HepG2 (cell line): ENCODE data around the gene SEC14L5. TPM values are rescaled to one million over a fixed set of nuclear protein-coding genes. Genes with fewer than 3 reads are reported as not detected.

Source experiments
- BRCA1 ChIP-seq: sonication (generic); formaldehyde crosslinking; IDR thresholded peaks from 2 replicates; pipeline ENCODE4 v1.4.0; 2020; ENCODE audit warnings: missing genetic modification reagents
- ELF4 ChIP-seq: sonication (generic); formaldehyde crosslinking; IDR thresholded peaks from 2 replicates; pipeline ENCODE4 v1.5.0; 2020; ENCODE audit warnings: missing genetic modification reagents, mild to moderate bottlenecking, moderate library complexity, borderline replicate concordance
- GATAD1 ChIP-seq: IDR thresholded peaks from 2 replicates; pipeline ENCODE4 v1.6.1; 2016; ENCODE audit warnings: missing genetic modification reagents, missing compliant biosample characterization
- HNF4G ChIP-seq, 2 experiments: sonication (generic) in 1 of 2; formaldehyde crosslinking in 1 of 2; IDR thresholded peaks; 2 replicates each; pipeline versions ENCODE4 v1.4.0 to v1.6.1; 2011 to 2020; ENCODE audit warnings: borderline replicate concordance in 2 of 2, low read depth in 2 of 2, mild to moderate bottlenecking in 2 of 2, low read length in 1 of 2, missing genetic modification reagents in 1 of 2, moderate library complexity in 1 of 2
- SIX4 ChIP-seq: sonication (generic); formaldehyde crosslinking; IDR thresholded peaks from 2 replicates; pipeline ENCODE4 v1.4.0; 2020; ENCODE audit warnings: missing genetic modification reagents
- SNAPC2 ChIP-seq: sonication (generic); formaldehyde crosslinking; IDR thresholded peaks from 2 replicates; pipeline ENCODE4 v1.8.1; 2022; ENCODE audit warnings: mild to moderate bottlenecking, missing genetic modification reagents
- TAF1 ChIP-seq: sonication (generic); formaldehyde crosslinking; IDR thresholded peaks from 2 replicates; pipeline ENCODE4 v1.4.0; 2020; ENCODE audit warnings: missing genetic modification reagents
- THAP11 ChIP-seq: IDR thresholded peaks from 2 replicates; pipeline ENCODE4 v1.6.1; 2016; ENCODE audit warnings: missing biosample characterization, missing genetic modification reagents
- ZFY ChIP-seq: sonication (generic); formaldehyde crosslinking; IDR thresholded peaks from 2 replicates; pipeline ENCODE4 v1.4.0; 2020; ENCODE audit warnings: missing genetic modification reagents
- ZIK1 ChIP-seq: sonication (generic); formaldehyde crosslinking; IDR thresholded peaks from 2 replicates; pipeline ENCODE4 v1.5.0; 2020; ENCODE audit warnings: mild to moderate bottlenecking, low read depth, missing genetic modification reagents, borderline replicate concordance
- ZMYM2 ChIP-seq: sonication (generic); formaldehyde crosslinking; IDR thresholded peaks from 2 replicates; pipeline ENCODE4 v1.8.0; 2022; ENCODE audit warnings: mild to moderate bottlenecking, missing genetic modification reagents
- ZNF180 ChIP-seq: sonication (generic); formaldehyde crosslinking; IDR thresholded peaks from 2 replicates; pipeline ENCODE4 v1.4.0; 2020; ENCODE audit warnings: low read depth, missing genetic modification reagents, borderline replicate concordance
- ZNF546 ChIP-seq: sonication (generic); formaldehyde crosslinking; conservative IDR thresholded peaks from 2 replicates; pipeline ENCODE4 v1.8.1; 2023; ENCODE audit warnings: mild to moderate bottlenecking, missing genetic modification reagents
- ZNF563 ChIP-seq: sonication (generic); formaldehyde crosslinking; IDR thresholded peaks from 2 replicates; pipeline ENCODE4 v1.8.0; 2022; ENCODE audit warnings: mild to moderate bottlenecking, moderate library complexity, missing genetic modification reagents
- polyA plus RNA-seq, 8 experiments: library from polyadenylated mRNA; depleted of rRNA in 3 of 8; stranded (reverse) in 7 of 8; unstranded in 1 of 8; fragments of >200 nt; fragmentation: Illumina TruSeq in 4 of 8; extraction: Trizol in 4 of 8; gene quantifications; 2 replicates each; pipeline versions ENCODE4 v1.2.1 to v1.2.3, GENCODE V29; 2011 to 2016; ENCODE audit warnings: low read depth in 4 of 8, missing spikeins in 1 of 8, mixed read lengths in 1 of 8; ENCODE audit not compliant: insufficient read depth in 1 of 8
- total RNA-seq, 5 experiments: library from RNA; depleted of rRNA; stranded (reverse); fragments of >200 nt; fragmentation: Illumina TruSeq; extraction: Trizol; gene quantifications; 2 replicates each; pipeline ENCODE4 v1.2.3, GENCODE V29; 2016; ENCODE audit warnings: low read depth in 1 of 5
- TF ChIP-seq, protein P1 (sequence below): sonication (generic); formaldehyde crosslinking; IDR thresholded peaks from 2 replicates; pipeline ENCODE4 v1.5.0; 2020; ENCODE audit warnings: mild to moderate bottlenecking, missing genetic modification reagents
- TF ChIP-seq, protein P2 (sequence below): IDR thresholded peaks from 2 replicates; pipeline ENCODE4 v1.6.1; 2016; ENCODE audit warnings: mild to moderate bottlenecking, missing biosample characterization, missing genetic modification reagents
- TF ChIP-seq, protein P3 (sequence below): sonication (generic); formaldehyde crosslinking; IDR thresholded peaks from 2 replicates; pipeline ENCODE4 v1.5.0; 2020; ENCODE audit warnings: missing genetic modification reagents
- TF ChIP-seq, protein P4 (sequence below): conservative IDR thresholded peaks from 2 replicates; pipeline ENCODE4 v1.6.1; 2018; ENCODE audit warnings: missing genetic modification reagents
- TF ChIP-seq, protein P5 (sequence below): sonication (generic); formaldehyde crosslinking; IDR thresholded peaks from 2 replicates; pipeline ENCODE4 v1.5.0; 2020; ENCODE audit warnings: mild to moderate bottlenecking, missing genetic modification reagents, borderline replicate concordance

SEC14L5 gene
- total and polyA plus RNA-seq, 2 of the 13 experiments (the other 11 are each of a cell fraction or from before 2014, with no cell fraction given) = 0.40 to 0.42 TPM

DNA sequence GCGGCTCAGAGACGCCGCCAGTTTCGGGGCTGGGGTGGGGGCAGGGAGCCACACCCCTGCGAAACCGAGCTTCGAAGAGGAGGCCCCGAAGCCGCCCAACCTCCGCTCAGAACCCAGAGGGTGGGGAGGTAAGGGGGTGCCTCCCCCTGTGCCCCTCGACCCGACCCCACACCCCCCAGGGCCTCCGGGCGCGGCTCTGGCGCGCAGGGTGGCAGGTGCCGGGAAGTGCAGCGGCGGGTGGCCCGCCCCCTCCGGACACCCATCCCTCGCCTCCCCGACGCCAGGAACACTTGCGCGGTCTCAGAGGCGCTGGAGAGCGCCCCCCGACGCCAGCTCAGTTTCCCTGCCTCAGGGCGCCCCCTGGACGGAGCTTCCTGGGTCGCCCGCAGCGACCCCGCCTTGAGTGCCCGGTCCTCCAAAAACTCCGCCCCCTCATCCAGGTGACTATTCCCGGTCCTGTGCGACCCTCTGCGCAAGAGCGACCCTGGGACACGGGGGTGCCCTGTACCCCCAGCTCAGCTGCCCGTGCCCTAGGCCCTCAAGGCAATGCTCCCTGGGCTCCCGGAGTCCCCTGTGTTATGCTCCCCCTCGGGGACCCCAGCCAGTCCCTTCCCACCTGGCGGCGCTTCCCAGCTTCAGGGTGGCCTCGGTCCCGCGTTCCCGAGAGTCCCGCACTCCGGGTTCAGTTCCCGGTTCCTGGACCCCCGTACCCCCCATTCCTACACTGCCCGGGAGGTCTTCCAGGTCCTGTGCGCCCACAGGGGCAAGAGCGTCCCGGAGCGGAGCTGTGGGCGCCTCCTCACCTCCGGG is 21.7 kb upstream of the SEC14L5 start (continued):
- TF ChIP-seq ZIK1 (CRISPR knock-in tag) (0 out of 2 replicates have a peak, but pooled peaks have one; percentile 3), GATAD1 (no peak), TAF1 (CRISPR knock-in tag) (no peak), THAP11 (CRISPR knock-in tag) (0 out of 2 replicates have a peak, but pooled peaks have one; percentile 34), ELF4 (no peak), ZNF180 (CRISPR knock-in tag) (no peak), ZNF563 (CRISPR knock-in tag) (0 out of 2 replicates have a peak, but pooled peaks have one; percentile 5), BRCA1 (CRISPR knock-in tag) (0 out of 2 replicates have a peak, but pooled peaks have one; percentile 3), ZMYM2 (peak; percentile 87), ZFY (CRISPR knock-in tag) (no peak), SIX4 (CRISPR knock-in tag) (no peak), SNAPC2 (CRISPR knock-in tag) (no peak; the same call in 1 of the 2 replicates), ZNF546 (CRISPR knock-in tag) (0 out of 2 replicates have a peak, but pooled peaks have one; percentile 20), HNF4G (IDR thresholded peaks at IDR 0.05; ENCODE audit: borderline replicate concordance, low read depth, low read length) (no peak), HNF4G (CRISPR knock-in tag; IDR thresholded peaks at IDR 0.05; ENCODE audit: borderline replicate concordance, low read depth) (no peak)
- TF ChIP-seq, protein P1, sequence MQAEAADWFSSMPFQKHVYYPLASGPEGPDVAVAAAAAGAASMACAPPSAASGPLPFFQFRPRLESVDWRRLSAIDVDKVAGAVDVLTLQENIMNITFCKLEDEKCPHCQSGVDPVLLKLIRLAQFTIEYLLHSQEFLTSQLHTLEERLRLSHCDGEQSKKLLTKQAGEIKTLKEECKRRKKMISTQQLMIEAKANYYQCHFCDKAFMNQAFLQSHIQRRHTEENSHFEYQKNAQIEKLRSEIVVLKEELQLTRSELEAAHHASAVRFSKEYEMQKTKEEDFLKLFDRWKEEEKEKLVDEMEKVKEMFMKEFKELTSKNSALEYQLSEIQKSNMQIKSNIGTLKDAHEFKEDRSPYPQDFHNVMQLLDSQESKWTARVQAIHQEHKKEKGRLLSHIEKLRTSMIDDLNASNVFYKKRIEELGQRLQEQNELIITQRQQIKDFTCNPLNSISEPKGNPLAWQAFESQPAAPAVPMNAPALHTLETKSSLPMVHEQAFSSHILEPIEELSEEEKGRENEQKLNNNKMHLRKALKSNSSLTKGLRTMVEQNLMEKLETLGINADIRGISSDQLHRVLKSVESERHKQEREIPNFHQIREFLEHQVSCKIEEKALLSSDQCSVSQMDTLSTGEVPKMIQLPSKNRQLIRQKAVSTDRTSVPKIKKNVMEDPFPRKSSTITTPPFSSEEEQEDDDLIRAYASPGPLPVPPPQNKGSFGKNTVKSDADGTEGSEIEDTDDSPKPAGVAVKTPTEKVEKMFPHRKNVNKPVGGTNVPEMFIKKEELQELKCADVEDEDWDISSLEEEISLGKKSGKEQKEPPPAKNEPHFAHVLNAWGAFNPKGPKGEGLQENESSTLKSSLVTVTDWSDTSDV (CRISPR knock-in tag) = no peak
- TF ChIP-seq, protein P2, sequence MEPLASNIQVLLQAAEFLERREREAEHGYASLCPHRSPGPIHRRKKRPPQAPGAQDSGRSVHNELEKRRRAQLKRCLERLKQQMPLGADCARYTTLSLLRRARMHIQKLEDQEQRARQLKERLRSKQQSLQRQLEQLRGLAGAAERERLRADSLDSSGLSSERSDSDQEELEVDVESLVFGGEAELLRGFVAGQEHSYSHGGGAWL (CRISPR knock-in tag) = peak; percentile 89
- TF ChIP-seq, protein P3, sequence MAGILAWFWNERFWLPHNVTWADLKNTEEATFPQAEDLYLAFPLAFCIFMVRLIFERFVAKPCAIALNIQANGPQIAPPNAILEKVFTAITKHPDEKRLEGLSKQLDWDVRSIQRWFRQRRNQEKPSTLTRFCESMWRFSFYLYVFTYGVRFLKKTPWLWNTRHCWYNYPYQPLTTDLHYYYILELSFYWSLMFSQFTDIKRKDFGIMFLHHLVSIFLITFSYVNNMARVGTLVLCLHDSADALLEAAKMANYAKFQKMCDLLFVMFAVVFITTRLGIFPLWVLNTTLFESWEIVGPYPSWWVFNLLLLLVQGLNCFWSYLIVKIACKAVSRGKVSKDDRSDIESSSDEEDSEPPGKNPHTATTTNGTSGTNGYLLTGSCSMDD (CRISPR knock-in tag) = no peak
- TF ChIP-seq, protein P4, sequence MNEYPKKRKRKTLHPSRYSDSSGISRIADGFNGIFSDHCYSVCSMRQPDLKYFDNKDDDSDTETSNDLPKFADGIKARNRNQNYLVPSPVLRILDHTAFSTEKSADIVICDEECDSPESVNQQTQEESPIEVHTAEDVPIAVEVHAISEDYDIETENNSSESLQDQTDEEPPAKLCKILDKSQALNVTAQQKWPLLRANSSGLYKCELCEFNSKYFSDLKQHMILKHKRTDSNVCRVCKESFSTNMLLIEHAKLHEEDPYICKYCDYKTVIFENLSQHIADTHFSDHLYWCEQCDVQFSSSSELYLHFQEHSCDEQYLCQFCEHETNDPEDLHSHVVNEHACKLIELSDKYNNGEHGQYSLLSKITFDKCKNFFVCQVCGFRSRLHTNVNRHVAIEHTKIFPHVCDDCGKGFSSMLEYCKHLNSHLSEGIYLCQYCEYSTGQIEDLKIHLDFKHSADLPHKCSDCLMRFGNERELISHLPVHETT = peak; percentile 45; the same call in 1 of the 2 replicates
- TF ChIP-seq, protein P5, sequence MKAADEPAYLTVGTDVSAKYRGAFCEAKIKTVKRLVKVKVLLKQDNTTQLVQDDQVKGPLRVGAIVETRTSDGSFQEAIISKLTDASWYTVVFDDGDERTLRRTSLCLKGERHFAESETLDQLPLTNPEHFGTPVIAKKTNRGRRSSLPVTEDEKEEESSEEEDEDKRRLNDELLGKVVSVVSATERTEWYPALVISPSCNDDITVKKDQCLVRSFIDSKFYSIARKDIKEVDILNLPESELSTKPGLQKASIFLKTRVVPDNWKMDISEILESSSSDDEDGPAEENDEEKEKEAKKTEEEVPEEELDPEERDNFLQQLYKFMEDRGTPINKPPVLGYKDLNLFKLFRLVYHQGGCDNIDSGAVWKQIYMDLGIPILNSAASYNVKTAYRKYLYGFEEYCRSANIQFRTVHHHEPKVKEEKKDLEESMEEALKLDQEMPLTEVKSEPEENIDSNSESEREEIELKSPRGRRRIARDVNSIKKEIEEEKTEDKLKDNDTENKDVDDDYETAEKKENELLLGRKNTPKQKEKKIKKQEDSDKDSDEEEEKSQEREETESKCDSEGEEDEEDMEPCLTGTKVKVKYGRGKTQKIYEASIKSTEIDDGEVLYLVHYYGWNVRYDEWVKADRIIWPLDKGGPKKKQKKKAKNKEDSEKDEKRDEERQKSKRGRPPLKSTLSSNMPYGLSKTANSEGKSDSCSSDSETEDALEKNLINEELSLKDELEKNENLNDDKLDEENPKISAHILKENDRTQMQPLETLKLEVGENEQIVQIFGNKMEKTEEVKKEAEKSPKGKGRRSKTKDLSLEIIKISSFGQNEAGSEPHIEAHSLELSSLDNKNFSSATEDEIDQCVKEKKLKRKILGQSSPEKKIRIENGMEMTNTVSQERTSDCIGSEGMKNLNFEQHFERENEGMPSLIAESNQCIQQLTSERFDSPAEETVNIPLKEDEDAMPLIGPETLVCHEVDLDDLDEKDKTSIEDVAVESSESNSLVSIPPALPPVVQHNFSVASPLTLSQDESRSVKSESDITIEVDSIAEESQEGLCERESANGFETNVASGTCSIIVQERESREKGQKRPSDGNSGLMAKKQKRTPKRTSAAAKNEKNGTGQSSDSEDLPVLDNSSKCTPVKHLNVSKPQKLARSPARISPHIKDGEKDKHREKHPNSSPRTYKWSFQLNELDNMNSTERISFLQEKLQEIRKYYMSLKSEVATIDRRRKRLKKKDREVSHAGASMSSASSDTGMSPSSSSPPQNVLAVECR = peak; percentile 37
